GM12878 (cell line): ENCODE results near the gene IKZF1. TPM values are rescaled to one million over a fixed set of nuclear protein-coding genes. Genes with fewer than 3 reads are reported as not detected.

Experiments used
- ATAC-seq: fragments of 200-7000 bp; cut with Tn5 transposase; 3 replicates; pipeline ENCODE4 v1.9.1; 2020; ENCODE audit warnings: mild to moderate bottlenecking, moderate library complexity
- BruUV-seq: library from RNA; stranded (reverse); fragments of 400-500 nt; replicated peaks from 2 replicates; lab custom pipeline; 2021; lab: Mats Ljungman, UMichigan
- CTCF ChIA-PET: fragments of 300-600 bp; sonication (Branson Sonifier 250); formaldehyde crosslinking; extraction: SDS; loops from one replicate; lab custom pipeline; 2021; ENCODE audit warnings: inconsistent platforms; lab: Yijun Ruan, JAX
- POLR2A ChIA-PET: fragments of 350-600 bp; formaldehyde crosslinking; extraction: SDS; loops from one replicate; lab custom pipeline; 2021; ENCODE audit warnings: inconsistent platforms; lab: Charles Lee
- RAD21 ChIA-PET: fragments of 300-600 bp; sonication (Branson Sonifier 250); formaldehyde crosslinking; loops from one replicate; lab custom pipeline; 2023; ENCODE audit warnings: antibody characterized with exemption; ENCODE audit not compliant: unreplicated experiment; lab: Charles Lee
- SMC1A ChIA-PET: fragments of 300-600 bp; sonication (Branson Sonifier 250); formaldehyde crosslinking; loops from one replicate; lab custom pipeline; 2023; ENCODE audit not compliant: unreplicated experiment, uncharacterized antibody; lab: Charles Lee
- DNase-seq: peaks from one replicate; pipeline ENCODE4 v3.0.0-alpha.2; 2011; ENCODE audit warnings: low read depth, low spot score
- FAIRE-seq: peaks from 3 replicates; lab custom pipeline; 2011; peaks lifted over from hg19 to GRCh38; lab: Jason Lieb, UNC
- H2AFZ ChIP-seq: 2 replicates; pipeline ENCODE4 v1.6.0; 2011; ENCODE audit warnings: low read depth, low read length, control low read depth; ENCODE audit not compliant: control insufficient read depth
- H3K27ac ChIP-seq: 2 replicates; pipeline ENCODE4 v1.5.1; 2011; ENCODE audit warnings: control low read depth; ENCODE audit not compliant: control insufficient read depth, insufficient read depth
- H3K27me3 ChIP-seq, 2 experiments: replicated peaks in 1 of 2; 2 replicates each; pipeline versions ENCODE4 v1.6.0 to v1.6.1; 2011; ENCODE audit warnings: low read length in 1 of 2; ENCODE audit not compliant: control insufficient read depth in 2 of 2, insufficient read depth in 2 of 2
- H3K36me3 ChIP-seq, 2 experiments: 2 replicates each; pipeline ENCODE4 v1.5.1; 2011; ENCODE audit warnings: low read length in 1 of 2; ENCODE audit not compliant: control insufficient read depth in 2 of 2, insufficient read depth in 2 of 2
- H3K4me1 ChIP-seq: 2 replicates; pipeline ENCODE4 v1.6.1; 2011; ENCODE audit warnings: mild to moderate bottlenecking, low read length, moderate library complexity, mixed read lengths; ENCODE audit not compliant: control insufficient read depth, insufficient read depth
- H3K4me2 ChIP-seq: 2 replicates; pipeline ENCODE4 v1.6.0; 2011; ENCODE audit warnings: control low read depth; ENCODE audit not compliant: control insufficient read depth, insufficient read depth
- H3K4me3 ChIP-seq: fragments of 200-600 bp; sonication (generic); 2 replicates; pipeline ENCODE4 v1.5.1; 2016
- H3K79me2 ChIP-seq: 2 replicates; pipeline ENCODE4 v1.6.0; 2011; ENCODE audit warnings: low read length; ENCODE audit not compliant: control insufficient read depth, insufficient read depth
- H3K9ac ChIP-seq: 2 replicates; pipeline ENCODE4 v1.8.0; 2011; ENCODE audit warnings: low read length, control low read depth, mixed read lengths; ENCODE audit not compliant: control insufficient read depth, insufficient read depth
- H3K9me3 ChIP-seq: replicated peaks from 3 replicates; pipeline ENCODE4 v1.5.1; 2011; ENCODE audit warnings: mild to moderate bottlenecking, low read length; ENCODE audit not compliant: control insufficient read depth, insufficient read depth
- H4K20me1 ChIP-seq: 2 replicates; pipeline ENCODE4 v1.6.0; 2011; ENCODE audit not compliant: control insufficient read depth, insufficient read depth
- POLR2AphosphoS5 ChIP-seq: IDR thresholded peaks from 2 replicates; pipeline ENCODE4 v1.6.1; 2011; ENCODE audit warnings: mild to moderate bottlenecking, low read length, inconsistent platforms
- SIN3A ChIP-seq: IDR thresholded peaks from 2 replicates; pipeline ENCODE4 v1.6.1; 2012; ENCODE audit warnings: low read depth, low read length, improper control_type of control experiment
- TCF7 ChIP-seq: IDR thresholded peaks from 2 replicates; pipeline ENCODE4 v1.6.1; 2014; ENCODE audit warnings: antibody characterized with exemption, borderline replicate concordance
- YBX1 ChIP-seq: fragments of 450-650 bp; IDR thresholded peaks from 2 replicates; pipeline ENCODE4 v1.6.1; 2016; ENCODE audit warnings: antibody characterized with exemption
- YY1 ChIP-seq: IDR thresholded peaks from 2 replicates; pipeline ENCODE4 v1.6.1; 2011; ENCODE audit warnings: low read depth, mild to moderate bottlenecking, low read length
- WGBS: methylation state at CpG from one replicate; pipeline ENCODE4 v1.1.6; 2016; ENCODE audit warnings: low lambda C conversion rate; ENCODE audit not compliant: insufficient replicate concordance, insufficient coverage; ENCODE audit errors: missing lambda C conversion rate; 5-methylcytosine and 5-hydroxymethylcytosine counted together
- in situ Hi-C: fragments of 300-500 bp; cut with MboI; formaldehyde crosslinking; loops from 9 replicates; pipeline ENCODE4 v1.14.3; 2018; ENCODE audit warnings: mixed read lengths
- intact Hi-C: fragments of 100-400 bp; cut with micrococcal nuclease; formaldehyde crosslinking; loops from one replicate; pipeline ENCODE4 v1.14.2; 2022; ENCODE audit not compliant: unreplicated experiment
- polyA plus RNA-seq, 11 experiments: library from polyadenylated mRNA; depleted of rRNA in 4 of 11; unstranded in 6 of 11; stranded (reverse) in 5 of 11; fragments of >200 nt; fragmentation: Nextera tagmentation in 4 of 11; fragmentation: Illumina TruSeq in 1 of 11; extraction: Ambion mirVana in 4 of 11; extraction: Trizol in 1 of 11; gene quantifications; 1 replicate in 1 of 11; 2 replicates in 10 of 11; pipeline versions ENCODE4 v1.2.1 to v1.2.3, GENCODE V29; 2011 to 2016; ENCODE audit warnings: inconsistent platforms in 2 of 11, missing spikeins in 2 of 11, low read depth in 1 of 11
- total RNA-seq, 4 experiments: library from RNA; depleted of rRNA in 3 of 4; stranded (reverse); fragments of >200 nt in 3 of 4; fragmentation: Illumina TruSeq in 1 of 4; extraction: Trizol in 1 of 4; gene quantifications; 2 replicates each; pipeline versions ENCODE4 v1.2.1 to v1.2.3, GENCODE V29; 2013 to 2021
- TF ChIP-seq, protein P1 (sequence below): fragments of 450-650 bp; IDR thresholded peaks from 2 replicates; pipeline ENCODE4 v1.6.1; 2017; ENCODE audit warnings: borderline replicate concordance

The IKZF1 gene
- total and polyA plus RNA-seq, 10 of the 15 experiments (the other 5 are each of a cell fraction or from before 2014, with no cell fraction given), result 27.2 to 125 (median 71.6) TPM

DNA sequence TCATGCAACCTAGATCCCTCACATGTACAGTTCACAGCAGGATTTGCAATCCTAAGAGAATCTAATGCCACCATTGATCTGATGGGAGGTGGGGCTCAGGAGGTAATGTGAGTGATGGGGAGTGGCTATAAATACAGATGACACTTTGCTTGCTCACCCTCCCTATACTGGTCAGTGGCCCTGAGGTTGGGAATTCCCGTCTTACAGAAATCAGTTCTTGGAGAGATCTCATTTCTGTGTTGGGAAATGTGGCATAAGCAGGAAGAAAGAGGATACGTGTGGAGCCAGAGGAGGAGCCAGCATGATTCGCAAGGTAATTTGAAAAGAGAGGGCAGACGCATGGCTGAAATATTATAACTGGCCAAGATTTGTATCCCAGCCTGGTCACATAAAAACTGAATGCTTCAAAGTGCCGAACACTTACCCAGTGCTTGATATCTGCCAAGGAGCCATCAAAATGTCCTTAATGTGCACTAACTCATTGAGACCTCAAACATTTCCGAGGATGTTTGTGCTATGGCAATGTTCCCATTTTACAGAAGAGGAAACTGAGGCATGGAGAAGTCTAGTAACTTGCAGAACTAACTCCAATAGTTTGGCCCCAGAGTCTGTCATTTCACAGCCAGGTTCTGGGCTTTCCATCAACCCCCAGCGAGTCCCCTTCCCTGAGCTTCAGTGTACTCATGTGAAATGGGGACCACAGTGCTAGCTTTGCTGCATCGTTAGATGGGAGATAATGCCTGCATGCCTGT is 5.5 kb upstream of the IKZF1 start:
- CTCF ChIA-PET, result interaction anchor here (0.8 to 2.3 kb wide), 8 partner anchors 8 to 155 kb away, joined by 4 to 7 read pairs (median 4); no protein-coding TSS in a partner anchor

More for the DNA sequence above, 5.5 kb upstream of the IKZF1 start:
- no peak overlapping the region for H2AFZ ChIP-seq
- ChIA-PET RAD21 (interaction anchor here (1.2 to 2.0 kb wide), 3 partner anchors 7 to 27 kb away, joined by 6 to 9 read pairs (median 9); no protein-coding TSS in a partner anchor), SMC1A (interaction anchor here (0.7 to 11.8 kb wide), 9 partner anchors 8 to 117 kb away, joined by 3 to 177 read pairs (median 3); no protein-coding TSS in a partner anchor), POLR2A (interaction anchor here (0.7 to 2.7 kb wide), 4 partner anchors 12 to 25 kb away, joined by 3 to 9 read pairs (median 3); no protein-coding TSS in a partner anchor)
- no TSS peak for BruUV-seq
- intact Hi-C loops, result no loop called here
- no peaks in the 10 kb centered on the region for H3K9me3 ChIP-seq
- WGBS, result 82% methylated on average over 8 of the region's 8 CpGs
- no peaks in the 10 kb centered on the region for H3K79me2 ChIP-seq
- ATAC-seq, result no peak
- H3K27me3 ChIP-seq, result no peaks in the 10 kb centered on the region
- H3K27ac ChIP-seq, result no peak overlapping the region
- no peaks in the 10 kb centered on the region for H4K20me1 ChIP-seq
- FAIRE-seq, result no peak
- TF ChIP-seq YBX1 (no peak), SIN3A (no peak), YY1 (no peak), POLR2AphosphoS5 (no peak), TCF7 (no peak)
- TF ChIP-seq, protein P1, sequence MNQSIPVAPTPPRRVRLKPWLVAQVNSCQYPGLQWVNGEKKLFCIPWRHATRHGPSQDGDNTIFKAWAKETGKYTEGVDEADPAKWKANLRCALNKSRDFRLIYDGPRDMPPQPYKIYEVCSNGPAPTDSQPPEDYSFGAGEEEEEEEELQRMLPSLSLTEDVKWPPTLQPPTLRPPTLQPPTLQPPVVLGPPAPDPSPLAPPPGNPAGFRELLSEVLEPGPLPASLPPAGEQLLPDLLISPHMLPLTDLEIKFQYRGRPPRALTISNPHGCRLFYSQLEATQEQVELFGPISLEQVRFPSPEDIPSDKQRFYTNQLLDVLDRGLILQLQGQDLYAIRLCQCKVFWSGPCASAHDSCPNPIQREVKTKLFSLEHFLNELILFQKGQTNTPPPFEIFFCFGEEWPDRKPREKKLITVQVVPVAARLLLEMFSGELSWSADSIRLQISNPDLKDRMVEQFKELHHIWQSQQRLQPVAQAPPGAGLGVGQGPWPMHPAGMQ, result no peak
- H3K4me3 ChIP-seq, result no peak overlapping the region
- no peak overlapping the region for H3K9ac ChIP-seq
- no peak for DNase-seq
- H3K4me1 ChIP-seq, result peaks cover 4% of the 10 kb centered on the region
- in situ Hi-C loops, result no loop called here
- no peak overlapping the region for H3K4me2 ChIP-seq
- H3K36me3 ChIP-seq, result no peaks in the 10 kb centered on the region
